ENCODE measurements around the gene CASR. TPM values are rescaled to one million over a fixed set of nuclear protein-coding genes. Genes with fewer than 3 reads are reported as not detected.

The CASR gene
- total and polyA plus RNA-seq, 9 donors: 0.08 to 2.6 (median 0.22) TPM

DNA sequence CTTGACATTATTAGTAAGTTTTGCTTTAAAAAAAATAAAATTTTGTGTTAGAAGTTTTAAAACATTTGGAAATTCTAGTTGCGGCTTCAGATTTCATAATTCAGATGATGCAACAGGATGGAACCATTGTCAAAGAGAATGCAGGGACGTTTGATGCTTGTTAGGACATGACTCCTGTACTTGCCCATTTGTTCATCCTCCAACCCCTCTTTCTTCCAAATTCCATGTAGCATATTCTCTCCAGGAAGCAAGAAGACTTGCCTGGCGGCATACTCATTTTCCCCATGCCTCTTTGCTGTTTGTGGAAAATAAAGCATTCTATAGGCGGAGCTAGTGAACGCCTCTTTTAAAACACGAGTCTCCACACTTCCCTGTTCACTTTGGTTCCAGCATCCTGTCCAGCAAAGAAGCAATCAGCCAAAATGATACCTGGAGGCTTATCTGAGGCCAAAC lies 141.4 kb downstream of the CASR start, which contains the start of gene CSTA:
CSTA (plus strand) TSS at position 378 of the 453 bp plus-strand sequence; CDS start at position 423, 45 bp downstream.
- no peak for TF ChIP-seq EP300 (IDR thresholded peaks at IDR 0.05)
- TF ChIP-seq, protein P1, sequence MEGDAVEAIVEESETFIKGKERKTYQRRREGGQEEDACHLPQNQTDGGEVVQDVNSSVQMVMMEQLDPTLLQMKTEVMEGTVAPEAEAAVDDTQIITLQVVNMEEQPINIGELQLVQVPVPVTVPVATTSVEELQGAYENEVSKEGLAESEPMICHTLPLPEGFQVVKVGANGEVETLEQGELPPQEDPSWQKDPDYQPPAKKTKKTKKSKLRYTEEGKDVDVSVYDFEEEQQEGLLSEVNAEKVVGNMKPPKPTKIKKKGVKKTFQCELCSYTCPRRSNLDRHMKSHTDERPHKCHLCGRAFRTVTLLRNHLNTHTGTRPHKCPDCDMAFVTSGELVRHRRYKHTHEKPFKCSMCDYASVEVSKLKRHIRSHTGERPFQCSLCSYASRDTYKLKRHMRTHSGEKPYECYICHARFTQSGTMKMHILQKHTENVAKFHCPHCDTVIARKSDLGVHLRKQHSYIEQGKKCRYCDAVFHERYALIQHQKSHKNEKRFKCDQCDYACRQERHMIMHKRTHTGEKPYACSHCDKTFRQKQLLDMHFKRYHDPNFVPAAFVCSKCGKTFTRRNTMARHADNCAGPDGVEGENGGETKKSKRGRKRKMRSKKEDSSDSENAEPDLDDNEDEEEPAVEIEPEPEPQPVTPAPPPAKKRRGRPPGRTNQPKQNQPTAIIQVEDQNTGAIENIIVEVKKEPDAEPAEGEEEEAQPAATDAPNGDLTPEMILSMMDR (IDR thresholded peaks at IDR 0.05): no peak

DNA sequence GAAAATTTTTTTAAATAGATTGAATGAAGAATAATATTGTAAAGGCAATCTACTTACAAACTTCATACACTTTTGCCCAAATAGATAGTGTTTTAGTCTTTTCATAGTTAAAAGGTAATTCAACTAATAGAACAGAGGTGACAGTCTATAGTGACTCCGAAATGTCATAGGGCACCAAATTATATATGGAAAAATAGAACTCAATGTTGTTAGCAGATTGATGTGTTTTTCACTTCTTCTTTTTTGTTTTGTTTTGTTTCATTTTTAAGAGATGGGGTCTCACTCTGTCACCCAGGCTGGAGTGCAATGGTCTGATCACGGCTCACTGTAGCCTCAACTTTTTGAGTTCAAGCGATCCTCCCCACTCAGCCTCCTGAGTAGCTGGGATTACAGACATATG lies 142.3 kb downstream of the CASR start:
- TF ChIP-seq EP300 (IDR thresholded peaks at IDR 0.05): no peak
- TF ChIP-seq, protein P1 (IDR thresholded peaks at IDR 0.05): no peak
- no peak for TF ChIP-seq POLR2A (IDR thresholded peaks at IDR 0.05)
- H3K27ac ChIP-seq: no peak overlapping the region
- intact Hi-C loops (cut with DNase I): no loop called here
- H3K9me3 ChIP-seq: no peaks in the 10 kb centered on the region
- no peak overlapping the region for H3K4me3 ChIP-seq
- no peaks in the 10 kb centered on the region for H3K27me3 ChIP-seq
- 95 to 97% (median 95%) methylated on average over 3 of the region's 3 CpGs for WGBS, 3 donors
- no peak for DNase-seq
- peaks cover 1% of the 10 kb centered on the region for H3K4me1 ChIP-seq (ENCODE audit: insufficient read depth)
- no peaks in the 10 kb centered on the region for H3K36me3 ChIP-seq

More for the DNA sequence above, 141.4 kb downstream of the CASR start, which contains the start of gene CSTA:
- no peak for DNase-seq
- 13 to 36% (median 15%) methylated on average over 6 of the region's 6 CpGs for WGBS, 3 donors
- no peaks in the 10 kb centered on the region for H3K27me3 ChIP-seq
- no peaks in the 10 kb centered on the region for H3K36me3 ChIP-seq
- H3K4me3 ChIP-seq: no peak within 1 kb of the TSS
- no peaks in the 10 kb centered on the region for H3K9me3 ChIP-seq
- intact Hi-C loops (cut with DNase I): no loop called here
- H3K27ac ChIP-seq: no peak within 1 kb of the TSS
- peaks cover 1% of the 10 kb centered on the region for H3K4me1 ChIP-seq (ENCODE audit: insufficient read depth)

DNA sequence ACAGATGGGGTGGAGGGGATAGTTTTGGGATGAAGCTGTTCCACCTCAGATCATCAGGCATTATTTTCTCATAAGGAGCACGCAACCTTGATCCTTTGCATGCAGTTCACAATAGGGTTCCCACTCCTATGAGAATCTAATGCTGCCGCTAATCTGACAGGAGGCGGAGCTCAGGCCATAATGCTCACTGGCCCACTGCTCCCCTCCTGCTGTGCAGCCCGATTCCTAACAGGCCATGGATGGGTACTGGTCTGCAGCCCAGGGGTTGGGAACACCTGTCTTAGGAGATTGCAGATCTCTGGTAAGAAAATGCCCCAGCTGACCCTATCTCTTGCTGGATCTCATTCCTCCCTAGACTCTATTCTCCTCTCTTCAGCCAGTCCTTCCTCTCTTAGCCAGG lies 148.4 kb downstream of the CASR start:
- WGBS, 3 donors: 73 to 78% (median 75%) methylated on average over 4 of the region's 4 CpGs
- no peak for DNase-seq
- Histone ChIP-seq H3K4me1 (ENCODE audit: insufficient read depth) (no peaks in the 10 kb centered on the region), H3K9me3 (no peaks in the 10 kb centered on the region), H3K4me3 (no peak overlapping the region), H3K36me3 (no peaks in the 10 kb centered on the region), H3K27me3 (no peaks in the 10 kb centered on the region), H3K27ac (no peak overlapping the region)
- TF ChIP-seq EP300 (IDR thresholded peaks at IDR 0.05) (no peak), POLR2A (IDR thresholded peaks at IDR 0.05) (no peak)
- TF ChIP-seq, protein P1 (IDR thresholded peaks at IDR 0.05): no peak
- intact Hi-C loops (cut with DNase I): no loop called here

DNA sequence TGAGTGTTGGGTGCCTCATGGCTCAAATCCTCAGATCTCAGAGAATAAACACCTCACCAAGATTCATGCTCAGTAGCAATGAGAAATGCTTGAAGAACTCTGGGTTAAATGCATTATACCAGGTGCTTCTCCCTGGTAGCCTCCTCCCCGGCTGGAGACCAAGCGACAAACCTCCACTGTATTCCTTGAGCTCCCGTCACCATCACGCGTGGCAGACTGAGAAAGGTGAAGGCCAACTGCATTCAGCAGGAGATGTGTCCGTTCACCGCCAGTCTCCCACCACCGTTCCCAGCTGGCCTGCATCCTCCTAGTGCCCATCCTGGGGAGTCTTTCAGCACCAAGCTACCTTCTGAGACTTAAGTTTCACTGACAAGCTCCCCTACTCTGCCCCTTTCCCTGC lies 149.1 kb downstream of the CASR start:
- Histone ChIP-seq H3K27me3 (no peaks in the 10 kb centered on the region), H3K9me3 (no peaks in the 10 kb centered on the region), H3K27ac (no peak overlapping the region), H3K4me1 (ENCODE audit: insufficient read depth) (no peaks in the 10 kb centered on the region), H3K36me3 (no peaks in the 10 kb centered on the region), H3K4me3 (no peak overlapping the region)
- intact Hi-C loops (cut with DNase I): no loop called here
- TF ChIP-seq, protein P1 (IDR thresholded peaks at IDR 0.05): no peak
- TF ChIP-seq EP300 (IDR thresholded peaks at IDR 0.05): no peak
- TF ChIP-seq POLR2A (IDR thresholded peaks at IDR 0.05): no peak
- WGBS, 3 donors: 89 to 93% (median 89%) methylated on average over 8 of the region's 8 CpGs
- DNase-seq: no peak

Other genes starting within 250 kb of the CASR start
- 1 to 10 TPM in 1 of 7 donors, under 1 TPM in 4, not detected in 2; 0.48 to 3.0 (median 0.71) TPM for gene ILDR1, start 161.4 kb upstream of the CASR start, total RNA-seq
- 1 to 10 TPM in 1 of 2 donors, not detected in 1; 1.9 TPM for gene ILDR1, start 161.4 kb upstream of the CASR start, polyA plus RNA-seq
- gene CD86, start 128.3 kb upstream of the CASR start, total RNA-seq: 1 to 10 TPM; 1.5 to 4.8 (median 3.5) TPM
- gene CD86, start 128.3 kb upstream of the CASR start, polyA plus RNA-seq: 1 to 10 TPM in 1 of 2 donors, under 1 TPM in 1; 0.85 to 8.7 TPM
- 10 to 100 TPM in 3 of 7 donors, 1 to 10 TPM in 4; 5.8 to 43.9 (median 9.9) TPM for gene CSTA, start 141.6 kb downstream of the CASR start, total RNA-seq
- gene CSTA, start 141.6 kb downstream of the CASR start, polyA plus RNA-seq: 10 to 100 TPM; 37.9 to 38.5 TPM
- gene MIX23, start 199.6 kb downstream of the CASR start, total RNA-seq: 10 to 100 TPM in 6 of 7 donors, 1 to 10 TPM in 1; 8.0 to 26.7 (median 16.7) TPM
- 10 to 100 TPM; 13.5 to 30.7 TPM for gene MIX23, start 199.6 kb downstream of the CASR start, polyA plus RNA-seq
- gene FAM162A, start 200.5 kb downstream of the CASR start, total RNA-seq: 10 to 100 TPM; 29.8 to 71.1 (median 58.7) TPM
- gene FAM162A, start 200.5 kb downstream of the CASR start, polyA plus RNA-seq: 100 to 1,000 TPM in 1 of 2 donors, 10 to 100 TPM in 1; 91.3 to 117 TPM
- gene WDR5B, start 232.4 kb downstream of the CASR start, total RNA-seq: 1 to 10 TPM; 3.1 to 6.3 (median 5.7) TPM
- 1 to 10 TPM; 2.3 to 6.0 TPM for gene WDR5B, start 232.4 kb downstream of the CASR start, polyA plus RNA-seq

Data from ovary (tissue), 9 donors.